Mesendoderm (in vitro differentiated cells): ENCODE data around the gene SYNRG.

Experiments used
- DNase-seq: peaks from one replicate; pipeline ENCODE4 v3.0.0; 2013
- H2AK5ac ChIP-seq: 2 replicates; pipeline ENCODE4 v1.6.1; 2013; ENCODE audit warnings: low read length, inconsistent platforms
- H2BK120ac ChIP-seq: 2 replicates; pipeline ENCODE4 v1.6.1; 2013; ENCODE audit warnings: low read depth, mild to moderate bottlenecking, low read length, moderate library complexity, mixed read lengths
- H2BK15ac ChIP-seq: replicated peaks from 2 replicates; pipeline ENCODE4 v1.6.1; 2013; ENCODE audit warnings: low read depth, mild to moderate bottlenecking, moderate library complexity
- H2BK5ac ChIP-seq: 2 replicates; pipeline ENCODE4 v1.6.1; 2013; ENCODE audit warnings: low read length, inconsistent platforms
- H3K18ac ChIP-seq: 2 replicates; pipeline ENCODE4 v1.6.1; 2013; ENCODE audit warnings: mild to moderate bottlenecking, low read length, mixed read lengths
- H3K23ac ChIP-seq: one replicate; pipeline ENCODE4 v1.6.1; 2013; ENCODE audit warnings: low read length
- H3K27ac ChIP-seq: 2 replicates; pipeline ENCODE4 v1.5.1; 2013; ENCODE audit warnings: low read depth, mild to moderate bottlenecking, inconsistent platforms, low read length, moderate library complexity
- H3K27me3 ChIP-seq: 2 replicates; pipeline ENCODE4 v1.6.1; 2013; ENCODE audit warnings: low read length, control low read depth, mild to moderate bottlenecking, inconsistent platforms; ENCODE audit not compliant: insufficient read depth, poor library complexity
- H3K36me3 ChIP-seq: 2 replicates; pipeline ENCODE4 v1.6.1; 2013; ENCODE audit warnings: low read length, inconsistent platforms; ENCODE audit not compliant: control insufficient read depth, insufficient read depth
- H3K4ac ChIP-seq: one replicate; pipeline ENCODE4 v1.6.1; 2013; ENCODE audit warnings: low read depth, mild to moderate bottlenecking, low read length, moderate library complexity
- H3K4me1 ChIP-seq: 2 replicates; pipeline ENCODE4 v1.6.1; 2013; ENCODE audit warnings: low read depth, low read length, inconsistent platforms; ENCODE audit not compliant: control insufficient read depth
- H3K4me2 ChIP-seq: 2 replicates; pipeline ENCODE4 v1.6.1; 2013; ENCODE audit warnings: low read length
- H3K4me3 ChIP-seq: 2 replicates; pipeline ENCODE4 v1.5.1; 2013; ENCODE audit warnings: mild to moderate bottlenecking, low read length
- H3K56ac ChIP-seq: one replicate; pipeline ENCODE4 v1.6.1; 2013; ENCODE audit warnings: low read length
- H3K79me1 ChIP-seq: 2 replicates; pipeline ENCODE4 v1.6.1; 2013; ENCODE audit warnings: low read length, inconsistent platforms
- H3K79me2 ChIP-seq: 2 replicates; pipeline ENCODE4 v1.6.1; 2013; ENCODE audit warnings: mild to moderate bottlenecking, low read length; ENCODE audit not compliant: control insufficient read depth, insufficient read depth
- H3K9ac ChIP-seq: 2 replicates; pipeline ENCODE4 v1.6.1; 2013; ENCODE audit warnings: low read length, inconsistent platforms
- H4K5ac ChIP-seq: one replicate; pipeline ENCODE4 v1.6.1; 2013; ENCODE audit warnings: low read length
- H4K8ac ChIP-seq: one replicate; pipeline ENCODE4 v1.6.1; 2013; ENCODE audit warnings: low read depth, mild to moderate bottlenecking, control low read depth, low read length, moderate library complexity
- WGBS: extraction: QIAGEN DNeasy Blood & Tissue Kit; methylation state at CpG from one replicate; pipeline ENCODE4 v1.1.7; 2013; ENCODE audit warnings: low lambda C conversion rate, missing lambda C conversion rate; ENCODE audit not compliant: insufficient coverage; ENCODE audit errors: extremely low coverage; 5-methylcytosine and 5-hydroxymethylcytosine counted together

SYNRG gene

GRCh38 chr17:37481001-37481665, 128.1 kb downstream of the SYNRG start:
- Histone ChIP-seq H2BK15ac (no peak overlapping the region), H3K4ac (no peak overlapping the region), H3K27ac (no peak overlapping the region), H4K8ac (no peak overlapping the region), H3K4me2 (no peak overlapping the region), H3K36me3 (peaks cover 3% of the 10 kb centered on the region), H2BK120ac (no peak overlapping the region), H3K79me1 (no peaks in the 10 kb centered on the region), H3K18ac (no peak overlapping the region), H2AK5ac (no peak overlapping the region), H3K56ac (no peak overlapping the region), H3K27me3 (no peaks in the 10 kb centered on the region), H3K4me1 (no peaks in the 10 kb centered on the region), H3K23ac (no peak overlapping the region), H3K79me2 (no peaks in the 10 kb centered on the region), H2BK5ac (no peak overlapping the region), H3K4me3 (no peak overlapping the region), H4K5ac (no peak overlapping the region), H3K9ac (no peak overlapping the region)
- DNase-seq: no peak
- no CpG with 5 or more reads among the region's 9 CpGs for WGBS

GRCh38 chr17:37480427-37480826, 128.8 kb downstream of the SYNRG start:
- Histone ChIP-seq H3K23ac (no peak overlapping the region), H2BK15ac (no peak overlapping the region), H3K18ac (no peak overlapping the region), H2AK5ac (no peak overlapping the region), H3K4me2 (no peak overlapping the region), H3K56ac (no peak overlapping the region), H3K36me3 (peaks cover 3% of the 10 kb centered on the region), H3K27ac (no peak overlapping the region), H4K8ac (no peak overlapping the region), H3K4ac (no peak overlapping the region), H3K4me1 (no peaks in the 10 kb centered on the region), H3K27me3 (no peaks in the 10 kb centered on the region), H3K79me2 (no peaks in the 10 kb centered on the region), H3K79me1 (no peaks in the 10 kb centered on the region), H2BK120ac (no peak overlapping the region), H3K9ac (no peak overlapping the region), H4K5ac (no peak overlapping the region), H2BK5ac (no peak overlapping the region), H3K4me3 (no peak overlapping the region)
- DNase-seq: no peak
- WGBS: no CpG with 5 or more reads among the region's 2 CpGs

- H4K8ac ChIP-seq: no peak overlapping the region
- H3K23ac ChIP-seq: no peak overlapping the region
- no peak overlapping the region for H3K56ac ChIP-seq
- H3K36me3 ChIP-seq: peaks cover 7% of the 10 kb centered on the region
- no peak overlapping the region for H3K4ac ChIP-seq
- DNase-seq: no peak
- H2AK5ac ChIP-seq: no peak overlapping the region
- no peak overlapping the region for H2BK5ac ChIP-seq
- no peaks in the 10 kb centered on the region for H3K4me1 ChIP-seq
- no peak overlapping the region for H3K4me3 ChIP-seq
- H3K9ac ChIP-seq: no peak overlapping the region
- H2BK15ac ChIP-seq: no peak overlapping the region
- no peak overlapping the region for H4K5ac ChIP-seq
- no peak overlapping the region for H3K4me2 ChIP-seq
- H2BK120ac ChIP-seq: no peak overlapping the region
- no peaks in the 10 kb centered on the region for H3K27me3 ChIP-seq
- no peaks in the 10 kb centered on the region for H3K79me1 ChIP-seq
- no peak overlapping the region for H3K18ac ChIP-seq
- no peak overlapping the region for H3K27ac ChIP-seq
- no peaks in the 10 kb centered on the region for H3K79me2 ChIP-seq
- no CpG with 5 or more reads among the region's 1 CpG for WGBS
These were observed 130.2 kb downstream of the SYNRG start for GRCh38 chr17:37479025-37479424.

GRCh38 chr17:37478187-37478586, 131.0 kb downstream of the SYNRG start:
- Histone ChIP-seq H3K4ac (no peak overlapping the region), H3K79me2 (no peaks in the 10 kb centered on the region), H3K79me1 (no peaks in the 10 kb centered on the region), H3K56ac (no peak overlapping the region), H3K23ac (no peak overlapping the region), H3K18ac (no peak overlapping the region), H3K27ac (no peak overlapping the region), H4K5ac (no peak overlapping the region), H2BK120ac (no peak overlapping the region), H2AK5ac (no peak overlapping the region), H3K4me1 (no peaks in the 10 kb centered on the region), H3K4me3 (no peak overlapping the region), H3K9ac (no peak overlapping the region), H3K4me2 (no peak overlapping the region), H2BK5ac (no peak overlapping the region), H4K8ac (no peak overlapping the region), H3K27me3 (no peaks in the 10 kb centered on the region), H3K36me3 (peaks cover 10% of the 10 kb centered on the region), H2BK15ac (no peak overlapping the region)
- DNase-seq: no peak
- no CpG with 5 or more reads among the region's 2 CpGs for WGBS

GRCh38 chr17:37476431-37477120, 132.6 kb downstream of the SYNRG start:
- Histone ChIP-seq H3K79me2 (no peaks in the 10 kb centered on the region), H2BK120ac (no peak overlapping the region), H3K56ac (no peak overlapping the region), H3K27ac (no peak overlapping the region), H3K79me1 (no peaks in the 10 kb centered on the region), H2BK5ac (no peak overlapping the region), H4K5ac (no peak overlapping the region), H3K4me2 (no peak overlapping the region), H3K18ac (no peak overlapping the region), H3K27me3 (no peaks in the 10 kb centered on the region), H3K4ac (no peak overlapping the region), H4K8ac (no peak overlapping the region), H3K36me3 (peaks cover 10% of the 10 kb centered on the region), H2BK15ac (no peak overlapping the region), H3K4me1 (no peaks in the 10 kb centered on the region), H3K9ac (no peak overlapping the region), H3K4me3 (no peak overlapping the region), H2AK5ac (no peak overlapping the region), H3K23ac (no peak overlapping the region)
- peak; percentile 44 for DNase-seq
- WGBS: no CpG with 5 or more reads among the region's 4 CpGs
